Skin of body (tissue), 2 donors: Measurements from ENCODE around the gene VPS51. TPM values are rescaled to one million over a fixed set of nuclear protein-coding genes. Genes with fewer than 3 reads are reported as not detected.

Source experiments
- DNase-seq: peaks from one replicate; lab custom pipeline; 2025; lab: John Stamatoyannopoulos, UW
- total RNA-seq: library from RNA; depleted of rRNA; stranded (reverse); fragments of >200 nt; gene quantifications from one replicate; pipeline ENCODE4 v1.2.3, GENCODE V29; 2014

Gene VPS51
- total RNA-seq, 1 donor from 2014 or later = 93.3 TPM

- DNase-seq = no peak
Observed at GRCh38 chr11:65107078-65107477, 11.1 kb downstream of the VPS51 start.

DNA sequence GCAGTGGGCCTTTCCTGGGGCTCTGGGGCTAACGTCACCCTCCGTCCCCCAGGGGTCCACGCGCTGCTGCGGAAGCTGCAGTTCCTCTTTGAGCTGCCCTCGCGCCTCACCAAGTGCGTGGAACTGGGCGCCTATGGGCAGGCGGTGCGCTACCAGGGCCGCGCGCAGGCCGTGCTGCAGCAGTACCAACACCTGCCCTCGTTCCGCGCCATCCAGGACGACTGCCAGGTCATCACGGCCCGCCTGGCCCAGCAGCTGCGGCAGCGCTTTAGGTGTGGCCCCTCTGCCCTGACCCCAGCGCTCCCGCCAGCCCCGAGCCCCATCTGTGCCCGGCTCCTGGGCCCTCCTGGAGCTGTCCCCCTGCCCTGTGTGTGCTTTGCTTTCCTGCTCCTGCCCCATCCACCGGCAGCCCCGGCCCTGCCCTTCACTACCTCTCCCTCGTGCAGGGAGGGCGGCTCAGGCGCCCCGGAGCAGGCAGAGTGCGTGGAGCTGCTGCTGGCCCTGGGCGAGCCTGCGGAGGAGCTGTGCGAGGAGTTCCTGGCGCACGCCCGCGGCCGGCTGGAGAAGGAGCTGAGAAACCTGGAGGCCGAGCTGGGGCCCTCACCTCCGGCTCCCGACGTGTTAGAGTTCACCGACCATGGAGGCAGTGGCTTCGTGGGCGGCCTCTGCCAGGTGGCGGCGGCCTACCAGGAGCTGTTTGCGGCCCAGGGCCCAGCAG, 11.9 kb downstream of the VPS51 start:
- no peak for DNase-seq

DNA sequence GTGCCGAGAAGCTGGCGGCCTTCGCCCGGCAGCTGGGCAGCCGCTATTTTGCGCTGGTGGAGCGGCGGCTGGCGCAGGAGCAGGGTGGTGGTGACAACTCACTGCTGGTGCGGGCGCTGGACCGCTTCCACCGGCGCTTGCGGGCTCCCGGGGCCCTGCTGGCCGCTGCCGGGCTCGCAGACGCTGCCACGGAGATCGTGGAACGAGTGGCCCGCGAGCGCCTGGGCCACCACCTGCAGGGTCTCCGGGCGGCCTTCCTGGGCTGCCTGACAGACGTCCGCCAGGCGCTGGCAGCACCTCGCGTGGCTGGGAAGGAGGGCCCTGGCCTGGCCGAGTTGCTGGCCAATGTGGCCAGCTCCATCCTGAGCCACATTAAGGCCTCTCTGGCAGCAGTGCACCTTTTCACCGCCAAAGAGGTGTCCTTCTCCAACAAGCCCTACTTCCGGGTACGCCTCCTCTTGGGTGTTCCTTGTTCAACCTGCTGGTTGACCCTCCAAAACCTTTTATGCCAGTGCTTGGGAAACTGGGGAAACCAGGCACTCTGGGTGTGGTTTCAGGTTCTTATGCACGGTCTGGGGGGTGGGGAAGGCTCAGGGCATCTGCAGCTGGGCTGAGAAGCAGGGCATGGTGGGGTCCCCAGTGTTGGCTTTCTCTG, 12.6 kb downstream of the VPS51 start:
- DNase-seq = no peak

DNA sequence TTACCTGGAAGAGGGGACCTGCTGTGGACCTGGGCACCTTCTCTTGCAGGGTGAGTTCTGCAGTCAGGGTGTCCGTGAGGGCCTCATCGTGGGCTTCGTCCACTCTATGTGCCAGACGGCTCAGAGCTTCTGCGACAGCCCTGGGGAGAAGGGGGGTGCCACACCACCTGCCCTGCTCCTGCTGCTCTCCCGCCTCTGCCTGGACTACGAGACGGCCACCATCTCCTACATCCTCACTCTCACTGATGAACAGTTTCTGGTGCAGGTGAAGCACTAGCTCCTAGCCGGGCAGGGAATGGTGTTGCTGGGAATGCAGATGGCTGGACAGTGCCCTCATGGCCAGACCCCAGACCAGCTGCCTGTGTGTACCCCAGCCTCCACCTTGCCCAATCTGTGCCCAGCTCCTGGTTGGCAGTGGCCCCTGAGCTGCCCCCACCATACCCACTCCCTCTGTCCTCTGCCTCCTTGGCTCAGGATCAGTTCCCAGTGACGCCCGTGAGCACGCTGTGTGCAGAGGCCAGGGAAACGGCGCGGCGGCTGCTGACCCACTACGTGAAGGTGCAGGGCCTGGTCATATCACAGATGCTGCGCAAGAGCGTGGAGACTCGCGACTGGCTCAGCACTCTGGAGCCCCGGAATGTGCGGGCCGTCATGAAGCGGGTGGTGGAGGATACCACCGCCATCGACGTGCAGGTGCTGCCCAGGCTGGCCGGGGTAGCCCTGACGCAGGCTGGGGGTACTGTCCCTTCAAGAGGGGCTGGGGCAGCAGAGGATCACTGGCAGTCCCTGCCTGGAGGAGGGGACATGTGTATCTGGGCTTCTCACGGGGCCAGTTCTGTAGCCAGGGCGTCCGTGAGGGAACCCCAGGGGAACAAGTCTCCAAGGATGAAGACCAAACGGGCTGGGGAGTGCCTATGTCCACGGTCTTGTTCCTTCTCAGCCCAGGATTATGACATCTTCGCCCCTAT, 13.5 kb downstream of the VPS51 start:
- no peak for DNase-seq

- peak; percentile 55 for DNase-seq
Observed at GRCh38 chr11:65110354-65110861, 14.4 kb downstream of the VPS51 start.

DNA sequence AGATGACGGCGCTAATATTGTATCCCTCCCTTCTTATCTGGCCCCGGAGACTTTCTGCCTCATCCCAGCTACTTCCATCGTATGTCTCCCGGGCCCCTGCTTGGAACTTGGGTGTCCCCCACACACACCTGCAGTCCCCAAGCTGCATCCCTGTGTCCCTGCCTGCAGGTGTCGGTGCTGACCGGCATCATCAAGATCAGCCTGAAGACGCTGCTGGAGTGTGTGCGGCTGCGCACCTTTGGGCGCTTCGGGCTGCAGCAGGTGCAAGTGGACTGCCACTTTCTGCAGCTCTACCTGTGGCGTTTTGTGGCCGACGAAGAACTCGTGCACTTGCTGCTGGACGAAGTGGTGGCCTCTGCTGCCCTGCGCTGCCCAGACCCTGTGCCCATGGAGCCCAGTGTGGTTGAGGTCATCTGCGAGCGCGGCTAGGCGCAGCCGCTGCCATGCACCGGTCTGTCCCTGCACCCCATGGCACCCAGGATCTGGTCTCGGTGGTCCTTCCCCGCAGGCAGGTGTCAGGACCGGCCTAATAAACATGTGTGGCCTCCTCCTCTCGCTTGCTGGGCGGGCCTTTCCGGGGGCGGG, 15.2 kb downstream of the VPS51 start:
- no peak for DNase-seq

- peak; percentile 62 for DNase-seq
Observed at GRCh38 chr11:65111744-65112545, 15.9 kb downstream of the VPS51 start, which contains the start of gene TM7SF2. Gene TM7SF2 (plus strand): TSS chr11:65111872. CDS start chr11:65112016, 144 bp downstream.

DNA sequence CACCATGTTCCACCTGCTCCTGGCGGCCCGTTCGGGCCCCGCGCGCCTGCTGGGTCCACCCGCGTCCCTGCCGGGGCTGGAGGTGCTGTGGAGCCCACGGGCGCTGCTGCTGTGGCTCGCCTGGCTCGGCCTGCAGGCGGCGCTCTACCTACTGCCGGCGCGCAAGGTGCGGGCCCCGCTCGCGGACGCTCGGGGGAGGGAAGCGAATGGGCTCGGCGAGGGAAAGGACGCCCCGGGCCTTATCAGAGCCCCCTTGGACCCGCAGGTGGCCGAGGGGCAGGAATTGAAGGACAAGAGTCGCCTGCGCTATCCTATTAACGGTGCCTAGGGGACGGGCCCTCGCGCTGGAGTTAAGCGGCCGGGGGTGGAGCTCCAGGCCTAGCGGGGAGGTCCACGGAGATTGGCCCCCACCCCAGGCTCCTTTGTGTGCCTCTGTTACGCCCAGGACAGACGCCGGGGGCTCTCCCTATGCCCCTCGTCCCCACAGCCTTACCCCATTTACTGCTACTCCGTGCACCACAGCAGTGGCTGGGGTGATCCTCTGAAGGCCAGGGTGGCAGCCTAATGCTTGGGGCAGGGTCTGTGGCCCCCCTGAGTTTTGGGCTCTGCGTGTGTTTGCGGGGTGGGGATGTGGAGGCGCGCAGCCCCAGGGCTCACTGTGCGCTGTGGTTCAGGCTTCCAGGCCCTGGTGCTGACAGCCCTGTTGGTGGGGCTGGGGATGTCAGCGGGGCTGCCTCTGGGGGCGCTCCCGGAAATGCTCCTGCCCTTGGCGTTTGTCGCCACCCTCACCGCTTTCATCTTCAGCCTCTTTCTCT, 16.7 kb downstream of the VPS51 start:
- no peak for DNase-seq

- no peak for DNase-seq
Observed at GRCh38 chr11:65113361-65113756, 17.3 kb downstream of the VPS51 start.

DNA sequence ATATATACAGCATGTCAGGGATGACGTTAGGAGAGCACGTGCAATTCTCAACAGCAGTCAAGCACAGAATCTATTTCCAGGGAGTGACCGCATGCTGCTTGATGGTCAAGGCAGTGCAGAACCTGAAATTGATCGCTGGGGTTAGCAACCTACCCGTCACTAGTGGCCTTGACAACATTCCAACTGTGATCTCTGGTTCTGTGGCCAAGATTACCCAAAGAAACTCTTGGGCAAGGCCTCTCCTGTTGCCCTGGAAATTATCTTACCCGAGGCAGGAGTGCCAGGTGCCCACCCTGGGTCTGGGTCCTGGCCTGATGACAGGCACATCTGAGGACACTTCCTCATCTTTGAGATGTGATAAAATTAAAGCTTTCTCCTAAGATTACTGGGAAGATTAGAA, 17.8 kb downstream of the VPS51 start:
- DNase-seq = no peak

DNA sequence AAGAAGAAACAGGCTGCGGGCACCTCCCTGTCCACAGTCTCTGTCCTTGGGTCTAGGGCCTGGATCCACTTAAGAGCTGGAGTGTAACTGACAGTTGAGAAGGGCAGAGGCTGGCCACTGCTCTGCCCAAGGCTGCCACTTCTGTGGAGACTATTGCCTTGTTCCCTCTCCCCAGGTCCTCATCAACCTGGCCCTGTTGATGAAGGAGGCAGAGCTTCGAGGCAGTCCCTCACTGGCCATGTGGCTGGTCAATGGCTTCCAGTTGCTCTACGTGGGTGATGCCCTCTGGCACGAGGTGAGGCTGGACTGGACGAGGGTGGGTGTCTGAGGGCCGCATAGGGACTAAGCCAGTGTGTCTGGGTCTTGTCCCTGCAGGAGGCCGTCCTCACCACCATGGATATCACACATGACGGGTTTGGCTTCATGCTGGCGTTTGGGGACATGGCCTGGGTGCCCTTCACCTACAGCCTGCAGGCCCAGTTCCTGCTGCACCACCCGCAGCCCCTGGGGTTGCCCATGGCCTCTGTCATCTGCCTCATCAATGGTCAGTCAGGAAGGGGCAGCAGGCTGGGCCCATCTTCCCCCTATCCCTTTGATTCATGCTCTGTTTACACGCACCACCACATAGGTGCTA, 18.6 kb downstream of the VPS51 start:
- no peak for DNase-seq

DNA sequence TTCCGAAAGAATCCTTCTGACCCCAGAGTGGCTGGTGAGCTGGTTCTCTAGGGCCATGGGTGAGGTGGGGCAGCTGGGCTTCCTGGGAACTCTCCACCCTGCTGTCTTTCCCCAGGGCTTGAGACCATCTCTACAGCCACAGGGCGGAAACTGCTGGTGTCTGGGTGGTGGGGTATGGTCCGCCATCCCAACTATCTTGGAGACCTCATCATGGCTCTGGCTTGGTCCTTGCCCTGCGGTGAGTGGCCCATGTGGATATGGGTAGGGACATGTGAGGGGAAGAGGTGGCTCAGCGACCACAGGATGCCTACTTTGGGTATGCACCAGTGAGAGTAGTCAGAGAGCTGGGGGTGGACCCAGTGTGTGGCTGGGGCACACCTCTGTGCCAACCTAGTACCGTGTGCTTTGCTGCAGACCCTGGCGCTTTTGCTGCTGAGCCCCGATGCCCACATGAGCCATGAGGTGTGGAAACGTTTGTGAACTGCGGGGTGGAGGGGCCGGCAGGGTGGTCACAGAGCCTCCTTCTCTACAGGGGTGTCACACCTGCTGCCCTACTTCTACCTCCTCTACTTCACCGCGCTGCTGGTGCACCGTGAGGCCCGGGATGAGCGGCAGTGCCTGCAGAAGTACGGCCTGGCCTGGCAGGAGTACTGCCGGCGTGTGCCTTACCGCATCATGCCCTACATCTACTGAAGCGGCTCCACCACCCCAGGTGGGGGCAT, 19.5 kb downstream of the VPS51 start:
- DNase-seq = no peak

- no peak for DNase-seq
Observed at GRCh38 chr11:65116370-65117205, 20.6 kb downstream of the VPS51 start.

- peak; percentile 98 for DNase-seq
Observed at GRCh38 chr11:65117206-65118096, 21.4 kb downstream of the VPS51 start, which contains the start of gene ZNHIT2. Gene ZNHIT2 (minus strand): TSS chr11:65117701. CDS start chr11:65117653, 48 bp downstream.

- no peak for DNase-seq
Observed at GRCh38 chr11:65118097-65118837, 22.3 kb downstream of the VPS51 start.
